ENCODE results near the gene COL6A6. TPM values are rescaled to one million over a fixed set of nuclear protein-coding genes. Genes with fewer than 3 reads are reported as not detected.

The COL6A6 gene
- total and polyA plus RNA-seq, 2 donors (not counting 3 experiments of a cell fraction or from before 2014, with no cell fraction given): not detected

GRCh38 chr3:130514681-130515080 lies 2.3 kb upstream of the COL6A6 start:
- H3K27me3 ChIP-seq (ENCODE audit: control insufficient read depth in 2 of 2, insufficient read depth in 2 of 2, low read length in 2 of 2): peaks cover 13 to 18% of the 10 kb centered on the region in 2 experiments

More at GRCh38 chr3:130514681-130515080, 2.3 kb upstream of the COL6A6 start:
- H3K9me1 ChIP-seq (replicated peaks; ENCODE audit: control insufficient read depth, extremely low read depth, insufficient read depth, low read length): no peaks in the 10 kb centered on the region
- TF ChIP-seq JUN (IDR thresholded peaks at IDR 0.05; ENCODE audit: borderline replicate concordance, insufficient read depth, insufficient read length, low read depth) (no peak), POLR2A (IDR thresholded peaks at IDR 0.05; ENCODE audit: low read depth, low read length) (no peak), CTCF (IDR thresholded peaks at IDR 0.05; ENCODE audit: extremely low read depth in 1 of 2, insufficient read depth in 1 of 2, low read depth in 1 of 2, low read length in 2 of 2) (no peak), FOS (IDR thresholded peaks at IDR 0.05; ENCODE audit: borderline replicate concordance, insufficient read depth, low read length) (no peak), POLR2AphosphoS5 (IDR thresholded peaks at IDR 0.05; ENCODE audit: insufficient read depth, low read depth, low read length) (no peak), MYC (IDR thresholded peaks at IDR 0.05; ENCODE audit: low read depth, low read length) (no peak), EZH2 (IDR thresholded peaks at IDR 0.05; ENCODE audit: borderline replicate concordance, low read depth, low read length, severe bottlenecking) (no peak), MAX (IDR thresholded peaks at IDR 0.05; ENCODE audit: insufficient read depth, insufficient read length) (no peak), GATA2 (IDR thresholded peaks at IDR 0.05; ENCODE audit: insufficient read depth, insufficient read length, low read depth, low read length) (no peak)
- BruUV-seq (replicated peaks): no TSS peak
- no peak overlapping the region for H3K4me2 ChIP-seq (ENCODE audit: insufficient read depth, low read length)
- no peak overlapping the region for H3K9ac ChIP-seq (replicated peaks; ENCODE audit: extremely low read depth, insufficient read depth, low read length)
- ChIA-PET CTCF (no interaction called here), POLR2A (no interaction called here)
- H3K9me3 ChIP-seq (replicated peaks; ENCODE audit: control insufficient read depth, insufficient read depth, low read length): no peaks in the 10 kb centered on the region
- no peak overlapping the region for H2AFZ ChIP-seq (ENCODE audit: low read depth, low read length)
- H3K36me3 ChIP-seq (ENCODE audit: control insufficient read depth in 2 of 2, extremely low read depth in 1 of 2, insufficient read depth in 2 of 2, low read length in 2 of 2): no peaks in the 10 kb centered on the region
- H4K20me1 ChIP-seq (replicated peaks; ENCODE audit: control insufficient read depth, extremely low read depth, insufficient read depth, low read length): no peaks in the 10 kb centered on the region
- H3K4me3 ChIP-seq (replicated peaks in 1 of 3; ENCODE audit: insufficient read depth in 1 of 3, low read depth in 1 of 3, low read length in 3 of 3): no peak overlapping the region
- DNase-seq (ENCODE audit: low read depth, low spot score) (no peak), FAIRE-seq (no peak)
- no peaks in the 10 kb centered on the region for H3K79me2 ChIP-seq (ENCODE audit: control insufficient read depth, insufficient read depth, low read length)
- intact Hi-C loops (cut with micrococcal nuclease) (no loop called here), dilution Hi-C loops (cut with MboI; ENCODE audit: extremely low pct_ligation_motif_present, low sequenced_read_pairs) (no loop called here)
- no peak overlapping the region for H3K27ac ChIP-seq (ENCODE audit: insufficient read depth, low read depth, low read length)
- H3K4me1 ChIP-seq (ENCODE audit: control insufficient read depth, extremely low read depth, insufficient read depth, low read length): no peaks in the 10 kb centered on the region

Measured in endothelial cell of umbilical vein (primary cell).